Urinary bladder (tissue), 4 donors: ENCODE data around the gene BBX. TPM values are rescaled to one million over a fixed set of nuclear protein-coding genes. Genes with fewer than 3 reads are reported as not detected.
"Not testable (repeated sequence)": the region's sequence is repeated elsewhere in the genome, so short reads cannot be mapped to it uniquely, and the experiment has no call there.

Experiments
- DNase-seq: peaks from one replicate; pipeline ENCODE4 v3.0.0-alpha.2; 2015; ENCODE audit errors: extremely low spot score
- H3K27ac ChIP-seq: one replicate; pipeline ENCODE4 v1.5.1; 2013; ENCODE audit warnings: low read depth, mild to moderate bottlenecking, moderate library complexity
- H3K36me3 ChIP-seq: one replicate; pipeline ENCODE4 v1.6.1; 2013; ENCODE audit warnings: mild to moderate bottlenecking, moderate library complexity; ENCODE audit not compliant: insufficient read depth
- H3K4me1 ChIP-seq: one replicate; pipeline ENCODE4 v1.6.1; 2013; ENCODE audit warnings: mild to moderate bottlenecking, moderate library complexity; ENCODE audit not compliant: insufficient read depth
- H3K4me3 ChIP-seq: one replicate; pipeline ENCODE4 v1.5.1; 2013; ENCODE audit warnings: low read depth, low read length
- WGBS: extraction: QIAGEN DNeasy Blood & Tissue Kit; methylation state at CpG from one replicate; pipeline ENCODE4 v1.1.7; 2013; 5-methylcytosine and 5-hydroxymethylcytosine counted together
- polyA plus RNA-seq: library from polyadenylated mRNA; stranded (reverse); fragments of 200-250 nt; gene quantifications from one replicate; pipeline ENCODE4 v1.2.3, GENCODE V29; 2013
- total RNA-seq: library from RNA; depleted of rRNA; stranded (reverse); fragments of >200 nt; gene quantifications from one replicate; pipeline ENCODE4 v1.2.3, GENCODE V29; 2014
- donor health status: healthy with polysubstance abuse.
- donor health status: healthy.

Gene BBX
- total and polyA plus RNA-seq, 2 donors = 25.6 to 104 TPM

- DNase-seq = no peak
- H3K27ac ChIP-seq = no peak overlapping the region
- H3K4me1 ChIP-seq = no peaks in the 10 kb centered on the region
- 90% methylated on average over 2 of the region's 2 CpGs for WGBS
- no peaks in the 10 kb centered on the region for H3K36me3 ChIP-seq
- H3K4me3 ChIP-seq = no peak overlapping the region
Measured at GRCh38 chr3:107679921-107680320, 157.2 kb downstream of the BBX start.

- H3K4me3 ChIP-seq = no peak overlapping the region
- H3K36me3 ChIP-seq = no peaks in the 10 kb centered on the region
- 92% methylated on average over 2 of the region's 2 CpGs for WGBS
- H3K4me1 ChIP-seq = no peaks in the 10 kb centered on the region
- no peak for DNase-seq
- no peak overlapping the region for H3K27ac ChIP-seq
Measured at GRCh38 chr3:107680698-107681097, 157.9 kb downstream of the BBX start.

GRCh38 chr3:107681396-107681795, 158.6 kb downstream of the BBX start:
- WGBS = 88% methylated on average over 3 of the region's 3 CpGs
- DNase-seq = no peak
- H3K4me3 ChIP-seq = no peak overlapping the region
- no peak overlapping the region for H3K27ac ChIP-seq
- H3K4me1 ChIP-seq = no peaks in the 10 kb centered on the region
- H3K36me3 ChIP-seq = no peaks in the 10 kb centered on the region

GRCh38 chr3:107682580-107682979, 159.8 kb downstream of the BBX start:
- Histone ChIP-seq H3K27ac (no peak overlapping the region), H3K4me3 (no peak overlapping the region), H3K36me3 (no peaks in the 10 kb centered on the region), H3K4me1 (no peaks in the 10 kb centered on the region)
- DNase-seq = no peak
- 93% methylated on average over 1 of the region's 1 CpG for WGBS

- Histone ChIP-seq H3K4me3 (no peak overlapping the region), H3K4me1 (no peaks in the 10 kb centered on the region), H3K36me3 (no peaks in the 10 kb centered on the region), H3K27ac (no peak overlapping the region)
- no peak for DNase-seq
- WGBS = 33% methylated on average over 4 of the region's 4 CpGs
Measured at GRCh38 chr3:107683447-107683846, 160.7 kb downstream of the BBX start.

- Histone ChIP-seq H3K36me3 (no peaks in the 10 kb centered on the region), H3K4me3 (no peak overlapping the region), H3K4me1 (no peaks in the 10 kb centered on the region), H3K27ac (no peak overlapping the region)
- no peak for DNase-seq
- 72% methylated on average over 5 of the region's 5 CpGs for WGBS
Measured at GRCh38 chr3:107684431-107684925, 161.7 kb downstream of the BBX start.

GRCh38 chr3:107685383-107685782, 162.6 kb downstream of the BBX start:
- H3K36me3 ChIP-seq = no peaks in the 10 kb centered on the region
- no peak overlapping the region for H3K27ac ChIP-seq
- no peak overlapping the region for H3K4me3 ChIP-seq
- 94% methylated on average over 2 of the region's 2 CpGs for WGBS
- no peaks in the 10 kb centered on the region for H3K4me1 ChIP-seq
- DNase-seq = no peak

- 93% methylated on average over 5 of the region's 5 CpGs for WGBS
- H3K4me3 ChIP-seq = no peak overlapping the region
Measured at GRCh38 chr3:107687056-107687581, 164.4 kb downstream of the BBX start.

GRCh38 chr3:107689355-107689754, 166.6 kb downstream of the BBX start:
- no peak overlapping the region for H3K27ac ChIP-seq
- H3K36me3 ChIP-seq = no peaks in the 10 kb centered on the region
- WGBS = 74% methylated on average over 6 of the region's 6 CpGs
- H3K4me3 ChIP-seq = no peak overlapping the region
- peak; percentile 49 for DNase-seq
- H3K4me1 ChIP-seq = no peaks in the 10 kb centered on the region

More at GRCh38 chr3:107687056-107687581, 164.4 kb downstream of the BBX start:
- no peaks in the 10 kb centered on the region for H3K36me3 ChIP-seq
- H3K27ac ChIP-seq = no peak overlapping the region
- no peak for DNase-seq
- H3K4me1 ChIP-seq = no peaks in the 10 kb centered on the region

GRCh38 chr3:107690522-107691138, 167.9 kb downstream of the BBX start:
- no peaks in the 10 kb centered on the region for H3K4me1 ChIP-seq
- H3K36me3 ChIP-seq = no peaks in the 10 kb centered on the region
- WGBS = 33% methylated on average over 2 of the region's 2 CpGs
- H3K27ac ChIP-seq = no peak overlapping the region
- no peak for DNase-seq
- H3K4me3 ChIP-seq = no peak overlapping the region

- H3K27ac ChIP-seq, H3K36me3 ChIP-seq, H3K4me1 ChIP-seq, DNase-seq, H3K4me3 ChIP-seq: not testable (repeated sequence)
- 96% methylated on average over 5 of the region's 5 CpGs for WGBS
Measured at GRCh38 chr3:107691984-107692383, 169.2 kb downstream of the BBX start.

- H3K4me3 ChIP-seq, H3K4me1 ChIP-seq, H3K27ac ChIP-seq, H3K36me3 ChIP-seq, DNase-seq: not testable (repeated sequence)
- WGBS = 46% methylated on average over 5 of the region's 6 CpGs
Measured at GRCh38 chr3:107697348-107697747, 174.6 kb downstream of the BBX start.

- 68% methylated on average over 23 of the region's 23 CpGs for WGBS
- H3K4me1 ChIP-seq, H3K4me3 ChIP-seq, H3K36me3 ChIP-seq, H3K27ac ChIP-seq, DNase-seq: not testable (repeated sequence)
Measured at GRCh38 chr3:107697855-107698254, 175.1 kb downstream of the BBX start.

- no peak for DNase-seq
- H3K4me3 ChIP-seq = no peak overlapping the region
- no peaks in the 10 kb centered on the region for H3K36me3 ChIP-seq
- WGBS = 44% methylated on average over 2 of the region's 2 CpGs
- peaks cover 1% of the 10 kb centered on the region for H3K4me1 ChIP-seq
- no peak overlapping the region for H3K27ac ChIP-seq
Measured at GRCh38 chr3:107699682-107700081, 176.9 kb downstream of the BBX start.
